ENCODE measurements around the gene C14orf93. TPM values are rescaled to one million over a fixed set of nuclear protein-coding genes. Genes with fewer than 3 reads are reported as not detected.

The C14orf93 gene
- total RNA-seq, 1 donor from 2014 or later: 12.1 TPM

DNA sequence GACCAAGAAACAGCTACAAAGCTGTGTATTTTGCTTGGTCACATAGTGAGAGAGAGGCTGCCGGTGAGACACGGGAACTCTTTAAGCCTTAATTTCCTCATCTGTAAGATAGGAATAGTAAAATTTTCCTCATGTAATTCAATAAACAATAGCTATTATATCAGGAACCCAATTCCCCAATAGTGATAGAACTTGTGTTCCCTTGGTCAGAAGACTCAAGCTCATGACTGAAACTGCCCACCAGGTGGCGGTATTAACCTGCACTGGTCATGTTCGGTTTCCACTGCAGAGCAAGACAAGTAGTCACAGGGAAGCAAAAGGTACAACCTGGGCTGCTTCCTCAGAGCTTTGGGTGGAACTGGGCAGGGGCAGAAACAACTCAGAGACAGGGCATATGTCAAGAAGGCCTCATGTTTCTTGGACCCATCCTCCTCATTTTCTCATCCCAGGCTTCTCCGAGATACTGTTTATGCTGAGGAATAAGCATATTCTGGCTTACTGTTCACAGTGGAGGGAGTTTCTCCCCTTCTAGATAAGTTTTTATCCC lies 23.4 kb downstream of the C14orf93 start:
- no peak overlapping the region for H3K27ac Mint-ChIP-seq (ENCODE audit: unreplicated experiment)
- H3K27me3 Mint-ChIP-seq (ENCODE audit: unreplicated experiment): peaks cover 2% of the 10 kb centered on the region
- no peaks in the 10 kb centered on the region for H3K36me3 Mint-ChIP-seq (ENCODE audit: unreplicated experiment)
- TF ChIP-seq, protein P1, sequence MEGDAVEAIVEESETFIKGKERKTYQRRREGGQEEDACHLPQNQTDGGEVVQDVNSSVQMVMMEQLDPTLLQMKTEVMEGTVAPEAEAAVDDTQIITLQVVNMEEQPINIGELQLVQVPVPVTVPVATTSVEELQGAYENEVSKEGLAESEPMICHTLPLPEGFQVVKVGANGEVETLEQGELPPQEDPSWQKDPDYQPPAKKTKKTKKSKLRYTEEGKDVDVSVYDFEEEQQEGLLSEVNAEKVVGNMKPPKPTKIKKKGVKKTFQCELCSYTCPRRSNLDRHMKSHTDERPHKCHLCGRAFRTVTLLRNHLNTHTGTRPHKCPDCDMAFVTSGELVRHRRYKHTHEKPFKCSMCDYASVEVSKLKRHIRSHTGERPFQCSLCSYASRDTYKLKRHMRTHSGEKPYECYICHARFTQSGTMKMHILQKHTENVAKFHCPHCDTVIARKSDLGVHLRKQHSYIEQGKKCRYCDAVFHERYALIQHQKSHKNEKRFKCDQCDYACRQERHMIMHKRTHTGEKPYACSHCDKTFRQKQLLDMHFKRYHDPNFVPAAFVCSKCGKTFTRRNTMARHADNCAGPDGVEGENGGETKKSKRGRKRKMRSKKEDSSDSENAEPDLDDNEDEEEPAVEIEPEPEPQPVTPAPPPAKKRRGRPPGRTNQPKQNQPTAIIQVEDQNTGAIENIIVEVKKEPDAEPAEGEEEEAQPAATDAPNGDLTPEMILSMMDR (IDR thresholded peaks at IDR 0.05; ENCODE audit: partially characterized antibody, unreplicated experiment): peak; percentile 96
- H3K9me3 Mint-ChIP-seq (ENCODE audit: unreplicated experiment): no peaks in the 10 kb centered on the region
- H3K4me1 Mint-ChIP-seq (ENCODE audit: low read depth, unreplicated experiment): no peaks in the 10 kb centered on the region
- no peak overlapping the region for H3K4me3 Mint-ChIP-seq (ENCODE audit: unreplicated experiment)
- DNase-seq: peak; percentile 92

DNA sequence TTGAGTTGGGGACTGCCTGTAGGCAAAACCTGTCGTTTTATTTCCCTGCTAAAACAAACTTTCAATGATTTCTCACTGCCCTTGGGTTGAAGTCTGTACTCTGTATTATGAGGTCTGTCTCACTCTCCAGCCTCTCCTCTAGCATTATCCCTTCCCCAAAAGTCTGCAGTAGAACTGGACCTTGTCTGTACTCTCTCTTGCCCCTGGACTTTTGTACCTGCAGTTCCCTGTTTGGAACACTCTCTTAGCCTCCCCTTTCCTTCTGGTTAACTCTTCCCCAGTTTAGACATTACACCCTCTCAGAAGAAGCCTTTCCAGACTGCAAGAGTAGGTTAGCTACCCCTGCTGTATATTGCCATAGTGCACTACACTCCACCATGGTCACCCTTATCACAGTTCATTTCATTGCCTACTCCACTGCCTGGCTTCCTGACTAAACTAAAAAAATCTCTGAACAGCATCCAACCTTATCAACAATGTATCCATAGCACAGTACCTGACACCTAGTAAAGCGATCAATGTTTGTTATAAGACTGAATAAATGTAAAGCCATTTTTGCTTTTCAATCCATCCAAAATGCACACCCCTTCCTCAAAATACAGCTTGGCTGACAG lies 23.9 kb downstream of the C14orf93 start:
- Mint-ChIP-seq H3K27me3 (ENCODE audit: unreplicated experiment) (peaks cover 2% of the 10 kb centered on the region), H3K4me1 (ENCODE audit: low read depth, unreplicated experiment) (no peaks in the 10 kb centered on the region), H3K4me3 (ENCODE audit: unreplicated experiment) (no peak overlapping the region), H3K9me3 (ENCODE audit: unreplicated experiment) (no peaks in the 10 kb centered on the region), H3K36me3 (ENCODE audit: unreplicated experiment) (no peaks in the 10 kb centered on the region), H3K27ac (ENCODE audit: unreplicated experiment) (no peak overlapping the region)
- TF ChIP-seq, protein P1 (IDR thresholded peaks at IDR 0.05; ENCODE audit: partially characterized antibody, unreplicated experiment): no peak
- no peak for DNase-seq

DNA sequence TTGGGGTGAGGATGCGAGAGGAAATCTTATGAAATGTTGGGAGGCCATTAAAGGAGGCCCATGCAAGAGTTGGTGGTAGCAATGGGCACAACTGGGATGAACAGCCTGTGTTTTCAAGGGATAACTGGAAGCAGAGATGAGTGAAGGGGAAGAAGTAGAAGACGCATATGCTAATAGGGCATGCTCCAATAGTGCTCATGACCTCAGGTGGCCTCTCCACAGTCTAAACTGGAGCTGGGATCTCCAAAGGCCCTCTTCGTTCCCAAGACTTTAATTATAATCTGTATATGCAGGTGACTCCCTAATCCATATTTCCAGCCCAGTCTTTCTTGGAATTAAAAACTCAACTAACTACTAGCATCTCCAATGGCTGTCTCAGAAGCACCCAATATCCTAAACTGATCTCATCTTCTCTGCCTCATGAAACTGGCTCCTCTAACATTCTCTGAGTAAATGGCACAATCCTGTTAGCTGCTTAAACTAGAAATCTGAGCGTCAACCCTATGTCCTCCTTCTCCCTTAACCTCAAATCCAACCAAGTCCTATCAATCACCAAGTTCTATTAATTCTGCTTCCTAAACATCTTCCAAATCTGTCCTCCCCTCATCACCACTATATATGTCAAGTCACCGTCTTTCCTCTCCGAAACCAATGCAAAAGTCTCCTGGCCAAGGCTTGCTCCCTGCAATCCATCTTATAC lies 24.8 kb downstream of the C14orf93 start:
- DNase-seq: no peak
- H3K4me1 Mint-ChIP-seq (ENCODE audit: low read depth, unreplicated experiment): no peaks in the 10 kb centered on the region
- TF ChIP-seq, protein P1 (IDR thresholded peaks at IDR 0.05; ENCODE audit: partially characterized antibody, unreplicated experiment): no peak
- peaks cover 5% of the 10 kb centered on the region for H3K27me3 Mint-ChIP-seq (ENCODE audit: unreplicated experiment)
- no peak overlapping the region for H3K4me3 Mint-ChIP-seq (ENCODE audit: unreplicated experiment)
- H3K27ac Mint-ChIP-seq (ENCODE audit: unreplicated experiment): no peak overlapping the region
- peaks cover under 1% of the 10 kb centered on the region for H3K9me3 Mint-ChIP-seq (ENCODE audit: unreplicated experiment)
- no peaks in the 10 kb centered on the region for H3K36me3 Mint-ChIP-seq (ENCODE audit: unreplicated experiment)

DNA sequence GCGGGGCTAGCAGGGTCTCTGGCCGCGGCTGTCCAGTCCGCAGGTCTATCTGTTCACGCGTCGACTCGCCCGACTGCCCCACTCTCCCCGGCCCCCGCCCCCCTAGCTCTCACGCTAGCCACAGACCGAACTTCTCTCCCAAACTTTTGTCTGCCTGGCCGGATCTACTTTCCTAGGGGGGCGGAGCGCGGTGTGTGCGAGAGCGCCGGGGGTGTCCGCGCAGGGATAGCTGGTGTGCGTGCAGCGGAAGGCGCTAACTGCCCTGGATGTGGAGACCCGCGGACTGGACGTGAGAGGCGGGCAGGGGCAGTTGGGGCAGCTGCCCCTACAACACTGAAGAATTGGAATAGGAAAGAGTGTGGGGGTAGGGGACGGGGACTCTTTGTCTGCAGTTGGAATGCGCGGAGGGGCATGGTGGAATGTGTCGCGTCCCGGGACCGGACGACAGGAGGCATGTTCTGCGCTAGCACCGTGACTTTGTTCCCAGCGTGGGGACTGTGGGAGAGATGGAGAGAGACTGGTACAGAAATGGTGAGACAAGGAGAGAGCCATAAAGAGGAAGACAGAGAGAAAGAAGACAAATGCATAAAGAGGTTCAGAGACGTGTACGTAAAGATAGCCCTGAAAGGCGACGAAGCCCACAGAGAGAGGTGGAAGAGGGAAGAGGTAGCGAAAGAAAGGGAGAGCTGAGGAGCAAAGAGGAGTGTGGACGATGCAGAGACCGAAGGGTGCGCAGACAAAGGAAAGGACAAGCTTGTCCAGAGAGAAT lies 27.3 kb downstream of the C14orf93 start, which contains the start of gene AJUBA:
AJUBA (minus strand) TSS at position 75 of the 769 bp plus-strand sequence. CDS start 285 bp downstream, outside the sequence.
- peaks cover 2% of the 10 kb centered on the region for H3K9me3 Mint-ChIP-seq (ENCODE audit: unreplicated experiment)
- H3K36me3 Mint-ChIP-seq (ENCODE audit: unreplicated experiment): no peaks in the 10 kb centered on the region
- TF ChIP-seq, protein P1 (IDR thresholded peaks at IDR 0.05; ENCODE audit: partially characterized antibody, unreplicated experiment): no peak
- H3K4me3 Mint-ChIP-seq (ENCODE audit: unreplicated experiment): no peak within 1 kb of the TSS
- DNase-seq: peak; percentile 71
- peaks cover 10% of the 10 kb centered on the region for H3K27me3 Mint-ChIP-seq (ENCODE audit: unreplicated experiment)
- peaks cover 9% of the 10 kb centered on the region for H3K4me1 Mint-ChIP-seq (ENCODE audit: low read depth, unreplicated experiment)
- no peak within 1 kb of the TSS for H3K27ac Mint-ChIP-seq (ENCODE audit: unreplicated experiment)
